SK-N-SH (cell line): ENCODE data around the gene NR2F6. TPM values are rescaled to one million over a fixed set of nuclear protein-coding genes. Genes with fewer than 3 reads are reported as not detected.

Experiments used
- CTCF ChIA-PET: fragments of 300-600, 350-600 bp; formaldehyde crosslinking; extraction: SDS; loops from one replicate; lab custom pipeline; 2021; lab: Yijun Ruan, JAX
- POLR2A ChIA-PET: fragments of 350-600 bp; sonication (Branson Sonifier 250); formaldehyde crosslinking; extraction: SDS; loops from one replicate; lab custom pipeline; 2020; ENCODE audit warnings: antibody characterized with exemption, inconsistent platforms; lab: Yijun Ruan, JAX
- DNase-seq: peaks from one replicate; pipeline ENCODE4 v3.0.0; 2012
- H2AFZ ChIP-seq: fragments of 200-600 bp; sonication (generic); 2 replicates; pipeline ENCODE4 v1.8.1; 2016; ENCODE audit warnings: antibody characterized with exemption, mild to moderate bottlenecking, low read depth
- H3F3A ChIP-seq: fragments of 200-600 bp; sonication (generic); replicated peaks from 2 replicates; pipeline ENCODE3; 2016; ENCODE audit warnings: antibody characterized with exemption, mild to moderate bottlenecking; ENCODE audit not compliant: insufficient read depth
- H3K27ac ChIP-seq, 2 experiments: fragments of 200-500 bp in 1 of 2; fragments of 200-600 bp in 1 of 2; sonication (Bioruptor generic) in 1 of 2; sonication (generic), shearing (Covaris generic) in 1 of 2; 2 replicates each; pipeline versions ENCODE4 v1.5.1 to v1.6.1; 2014 to 2016; ENCODE audit warnings: low read depth in 2 of 2, inconsistent platforms in 1 of 2, low read length in 1 of 2, mild to moderate bottlenecking in 1 of 2, mixed read lengths in 1 of 2
- H3K27me3 ChIP-seq: fragments of 200-600 bp; sonication (generic), shearing (Covaris generic); 2 replicates; pipeline ENCODE4 v1.6.1; 2016; ENCODE audit warnings: mixed run types; ENCODE audit not compliant: insufficient read depth
- H3K36me3 ChIP-seq, 2 experiments: fragments of 200-500 bp in 1 of 2; fragments of 200-600 bp in 1 of 2; sonication (Bioruptor generic) in 1 of 2; sonication (generic) in 1 of 2; replicated peaks in 1 of 2; 2 replicates each; pipeline versions ENCODE3 to v1.5.1; 2014 to 2016; ENCODE audit warnings: low read length in 1 of 2, mild to moderate bottlenecking in 1 of 2; ENCODE audit not compliant: insufficient read depth in 2 of 2, control insufficient read depth in 1 of 2
- H3K4me1 ChIP-seq, 2 experiments: fragments of 200-500 bp in 1 of 2; fragments of 200-600 bp in 1 of 2; sonication (Bioruptor generic) in 1 of 2; sonication (generic), shearing (Covaris generic) in 1 of 2; 2 replicates each; pipeline versions ENCODE4 v1.5.1 to v1.6.1; 2014 to 2016; ENCODE audit warnings: low read depth in 1 of 2, low read length in 1 of 2, mixed run types in 1 of 2; ENCODE audit not compliant: insufficient read depth in 2 of 2, control insufficient read depth in 1 of 2
- H3K4me2 ChIP-seq: fragments of 200-600 bp; sonication (generic), shearing (Covaris generic); 2 replicates; pipeline ENCODE4 v1.6.1; 2017; ENCODE audit warnings: mixed run types
- H3K4me3 ChIP-seq, 2 experiments: fragments of 200-500 bp in 1 of 2; fragments of 200-600 bp in 1 of 2; sonication (Bioruptor generic) in 1 of 2; sonication (generic), shearing (Covaris generic) in 1 of 2; 2 replicates each; pipeline versions ENCODE4 v1.5.1 to v1.8.1; 2014 to 2016; ENCODE audit warnings: low read depth in 2 of 2, inconsistent platforms in 1 of 2, low read length in 1 of 2, mild to moderate bottlenecking in 1 of 2, mixed read lengths in 1 of 2, moderate library complexity in 1 of 2
- H3K79me2 ChIP-seq: fragments of 200-600 bp; sonication (generic); 2 replicates; pipeline ENCODE4 v1.8.1; 2017; ENCODE audit warnings: mild to moderate bottlenecking; ENCODE audit not compliant: insufficient read depth
- H3K9ac ChIP-seq: fragments of 200-600 bp; sonication (generic); 2 replicates; pipeline ENCODE4 v1.6.1; 2017; ENCODE audit warnings: mixed run types
- H3K9me2 ChIP-seq: fragments of 200-600 bp; sonication (generic); 2 replicates; pipeline ENCODE4 v1.6.1; 2017; ENCODE audit warnings: mixed run types
- H3K9me3 ChIP-seq: fragments of 200-600 bp; sonication (generic); 2 replicates; pipeline ENCODE4 v1.6.1; 2017; ENCODE audit warnings: mixed run types, mild to moderate bottlenecking, moderate library complexity
- H4K20me1 ChIP-seq: fragments of 200-600 bp; sonication (generic); 2 replicates; pipeline ENCODE4 v1.6.1; 2017; ENCODE audit warnings: mild to moderate bottlenecking, mixed run types; ENCODE audit not compliant: insufficient read depth
- CHD2 ChIP-seq: fragments of 150-350 bp; IDR thresholded peaks from 2 replicates; pipeline ENCODE4 v1.6.1; 2018; ENCODE audit warnings: low read length; ENCODE audit not compliant: partially characterized antibody
- FOXJ3 ChIP-seq: sonication (generic); formaldehyde crosslinking; IDR thresholded peaks from 2 replicates; pipeline ENCODE4 v1.5.1; 2020; ENCODE audit warnings: mild to moderate bottlenecking, missing genetic modification reagents
- GABPA ChIP-seq: IDR thresholded peaks from 2 replicates; pipeline ENCODE4 v1.4.0; 2012; ENCODE audit warnings: low read depth, mild to moderate bottlenecking
- MEF2A ChIP-seq: IDR thresholded peaks from 2 replicates; pipeline ENCODE4 v1.4.0; 2012; ENCODE audit warnings: low read depth, borderline replicate concordance
- RCOR1 ChIP-seq: fragments of 150-350 bp; IDR thresholded peaks from 2 replicates; pipeline ENCODE4 v1.6.1; 2017; ENCODE audit warnings: antibody characterized with exemption, low read length
- RFX5 ChIP-seq: IDR thresholded peaks from 2 replicates; pipeline ENCODE4 v1.6.1; 2012; ENCODE audit warnings: mild to moderate bottlenecking, improper control_type of control experiment, low read length
- RXRA ChIP-seq: IDR thresholded peaks from 2 replicates; pipeline ENCODE4 v1.4.0; 2012; ENCODE audit warnings: low read depth, mild to moderate bottlenecking, borderline replicate concordance
- SMC3 ChIP-seq: IDR thresholded peaks from 2 replicates; pipeline ENCODE4 v1.6.1; 2012; ENCODE audit warnings: low read depth, low read length, improper control_type of control experiment
- TCF12 ChIP-seq: IDR thresholded peaks from 2 replicates; pipeline ENCODE4 v1.4.0; 2012
- WGBS: methylation state at CpG from one replicate; pipeline ENCODE4 v1.1.6; 2017; ENCODE audit warnings: low lambda C conversion rate; 5-methylcytosine and 5-hydroxymethylcytosine counted together
- polyA plus RNA-seq, 3 experiments: library from polyadenylated mRNA; depleted of rRNA; stranded (reverse); fragments of >200 nt; gene quantifications; 2 replicates each; pipeline ENCODE4 v1.2.3, GENCODE V29; 2012
- TF ChIP-seq, protein P1 (sequence below): IDR thresholded peaks from 2 replicates; pipeline ENCODE4 v1.6.1; 2012; ENCODE audit warnings: mild to moderate bottlenecking, low read depth, low read length, moderate library complexity
- TF ChIP-seq, protein P2 (sequence below): IDR thresholded peaks from 2 replicates; pipeline ENCODE4 v1.4.0; 2012; ENCODE audit warnings: low read depth, borderline replicate concordance
- TF ChIP-seq, protein P3 (sequence below): IDR thresholded peaks from 2 replicates; pipeline ENCODE4 v1.4.0; 2012; ENCODE audit warnings: low read depth, borderline replicate concordance

The NR2F6 gene
- polyA plus RNA-seq, 1 of the 3 experiments (the other 2 are of a cell fraction) = 37.3 TPM

DNA sequence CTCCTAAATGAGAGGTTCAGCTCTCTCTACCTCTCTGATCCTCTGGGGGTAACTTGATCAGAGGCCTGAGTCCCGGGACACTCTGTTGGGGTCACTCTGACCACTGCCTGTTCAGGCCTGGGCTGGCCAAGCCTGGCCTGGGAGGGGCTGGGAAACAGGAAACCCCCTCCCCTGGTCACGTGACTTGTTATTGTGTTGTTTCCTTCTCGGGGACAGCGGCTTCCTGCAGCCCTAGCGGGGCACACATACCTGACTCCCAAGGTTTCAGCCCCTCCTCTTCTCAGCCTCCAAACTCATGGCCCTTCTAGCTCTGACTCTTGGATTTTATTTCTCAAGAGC lies 18.9 kb upstream of the NR2F6 start, which contains the start of gene USHBP1:
Gene USHBP1, minus strand, starts transcription at position 105 of the 339 bp plus-strand sequence. CDS start 446 bp downstream, outside the sequence.
- 0 out of 2 replicates have a peak, but pooled peaks cover 4% of the 10 kb centered on the region for H3K9me3 ChIP-seq
- no peaks in the 10 kb centered on the region for H3K27me3 ChIP-seq
- ChIA-PET CTCF (interaction anchor here (0.7 to 0.8 kb wide), 2 partner anchors 19 to 198 kb away, joined by 3 read pairs; no protein-coding TSS in a partner anchor), POLR2A (no interaction called here)
- no peak within 1 kb of the TSS for H3K4me2 ChIP-seq
- peaks cover 23% of the 10 kb centered on the region; the same call in 1 of the 2 replicates for H3K79me2 ChIP-seq
- no peak within 1 kb of the TSS for H3K4me3 ChIP-seq
- H2AFZ ChIP-seq = no peak within 1 kb of the TSS
- H4K20me1 ChIP-seq = no peaks in the 10 kb centered on the region
- WGBS = 65% methylated on average over 2 of the region's 5 CpGs
- no peaks in the 10 kb centered on the region for H3K9me2 ChIP-seq
- DNase-seq = no peak
- no peak within 1 kb of the TSS for H3K9ac ChIP-seq
- TF ChIP-seq MEF2A = no peak
- no peak for TF ChIP-seq RXRA
- no peak for TF ChIP-seq RFX5
- TF ChIP-seq, protein P1, sequence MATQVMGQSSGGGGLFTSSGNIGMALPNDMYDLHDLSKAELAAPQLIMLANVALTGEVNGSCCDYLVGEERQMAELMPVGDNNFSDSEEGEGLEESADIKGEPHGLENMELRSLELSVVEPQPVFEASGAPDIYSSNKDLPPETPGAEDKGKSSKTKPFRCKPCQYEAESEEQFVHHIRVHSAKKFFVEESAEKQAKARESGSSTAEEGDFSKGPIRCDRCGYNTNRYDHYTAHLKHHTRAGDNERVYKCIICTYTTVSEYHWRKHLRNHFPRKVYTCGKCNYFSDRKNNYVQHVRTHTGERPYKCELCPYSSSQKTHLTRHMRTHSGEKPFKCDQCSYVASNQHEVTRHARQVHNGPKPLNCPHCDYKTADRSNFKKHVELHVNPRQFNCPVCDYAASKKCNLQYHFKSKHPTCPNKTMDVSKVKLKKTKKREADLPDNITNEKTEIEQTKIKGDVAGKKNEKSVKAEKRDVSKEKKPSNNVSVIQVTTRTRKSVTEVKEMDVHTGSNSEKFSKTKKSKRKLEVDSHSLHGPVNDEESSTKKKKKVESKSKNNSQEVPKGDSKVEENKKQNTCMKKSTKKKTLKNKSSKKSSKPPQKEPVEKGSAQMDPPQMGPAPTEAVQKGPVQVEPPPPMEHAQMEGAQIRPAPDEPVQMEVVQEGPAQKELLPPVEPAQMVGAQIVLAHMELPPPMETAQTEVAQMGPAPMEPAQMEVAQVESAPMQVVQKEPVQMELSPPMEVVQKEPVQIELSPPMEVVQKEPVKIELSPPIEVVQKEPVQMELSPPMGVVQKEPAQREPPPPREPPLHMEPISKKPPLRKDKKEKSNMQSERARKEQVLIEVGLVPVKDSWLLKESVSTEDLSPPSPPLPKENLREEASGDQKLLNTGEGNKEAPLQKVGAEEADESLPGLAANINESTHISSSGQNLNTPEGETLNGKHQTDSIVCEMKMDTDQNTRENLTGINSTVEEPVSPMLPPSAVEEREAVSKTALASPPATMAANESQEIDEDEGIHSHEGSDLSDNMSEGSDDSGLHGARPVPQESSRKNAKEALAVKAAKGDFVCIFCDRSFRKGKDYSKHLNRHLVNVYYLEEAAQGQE = no peak
- TF ChIP-seq, protein P2, sequence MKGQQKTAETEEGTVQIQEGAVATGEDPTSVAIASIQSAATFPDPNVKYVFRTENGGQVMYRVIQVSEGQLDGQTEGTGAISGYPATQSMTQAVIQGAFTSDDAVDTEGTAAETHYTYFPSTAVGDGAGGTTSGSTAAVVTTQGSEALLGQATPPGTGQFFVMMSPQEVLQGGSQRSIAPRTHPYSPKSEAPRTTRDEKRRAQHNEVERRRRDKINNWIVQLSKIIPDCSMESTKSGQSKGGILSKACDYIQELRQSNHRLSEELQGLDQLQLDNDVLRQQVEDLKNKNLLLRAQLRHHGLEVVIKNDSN = no peak
- no peak for TF ChIP-seq TCF12
- no peak for TF ChIP-seq FOXJ3 (CRISPR knock-in tag)
- TF ChIP-seq CHD2 = no peak
- no peak for TF ChIP-seq RCOR1
- TF ChIP-seq, protein P3, sequence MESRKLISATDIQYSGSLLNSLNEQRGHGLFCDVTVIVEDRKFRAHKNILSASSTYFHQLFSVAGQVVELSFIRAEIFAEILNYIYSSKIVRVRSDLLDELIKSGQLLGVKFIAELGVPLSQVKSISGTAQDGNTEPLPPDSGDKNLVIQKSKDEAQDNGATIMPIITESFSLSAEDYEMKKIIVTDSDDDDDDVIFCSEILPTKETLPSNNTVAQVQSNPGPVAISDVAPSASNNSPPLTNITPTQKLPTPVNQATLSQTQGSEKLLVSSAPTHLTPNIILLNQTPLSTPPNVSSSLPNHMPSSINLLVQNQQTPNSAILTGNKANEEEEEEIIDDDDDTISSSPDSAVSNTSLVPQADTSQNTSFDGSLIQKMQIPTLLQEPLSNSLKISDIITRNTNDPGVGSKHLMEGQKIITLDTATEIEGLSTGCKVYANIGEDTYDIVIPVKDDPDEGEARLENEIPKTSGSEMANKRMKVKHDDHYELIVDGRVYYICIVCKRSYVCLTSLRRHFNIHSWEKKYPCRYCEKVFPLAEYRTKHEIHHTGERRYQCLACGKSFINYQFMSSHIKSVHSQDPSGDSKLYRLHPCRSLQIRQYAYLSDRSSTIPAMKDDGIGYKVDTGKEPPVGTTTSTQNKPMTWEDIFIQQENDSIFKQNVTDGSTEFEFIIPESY = no peak
- no peak for TF ChIP-seq SMC3
- TF ChIP-seq GABPA = no peak
- H3K27ac ChIP-seq = no peak within 1 kb of the TSS
- H3K4me1 ChIP-seq = peaks cover 0 to 6% of the 10 kb centered on the region in 2 experiments; a peak in 1 of 4 replicates
- peaks cover 0 to 3% of the 10 kb centered on the region in 2 experiments for H3K36me3 ChIP-seq
- peaks cover 11% of the 10 kb centered on the region for H3F3A ChIP-seq
